Endothelial cell of umbilical vein (primary cell): ENCODE results near the gene AIF1. TPM values are rescaled to one million over a fixed set of nuclear protein-coding genes. Genes with fewer than 3 reads are reported as not detected.

Source experiments
- BruUV-seq: library from RNA; stranded (reverse); fragments of 400-500 nt; replicated peaks from 2 replicates; lab custom pipeline; 2021; lab: Mats Ljungman, UMichigan
- CTCF ChIA-PET: fragments of 300-600, 350-600 bp; sonication (Branson Sonifier 250); formaldehyde crosslinking; loops from one replicate; lab custom pipeline; 2021; ENCODE audit warnings: antibody characterized with exemption, inconsistent platforms; lab: Charles Lee
- POLR2A ChIA-PET: fragments of 300-600, 350-600 bp; sonication (Branson Sonifier 250); formaldehyde crosslinking; loops from one replicate; lab custom pipeline; 2021; ENCODE audit warnings: antibody characterized with exemption, inconsistent platforms; lab: Charles Lee
- DNase-seq: peaks from one replicate; pipeline ENCODE4 v3.0.0-alpha.2; 2011; ENCODE audit warnings: low read depth, low spot score
- FAIRE-seq: peaks from 2 replicates; lab custom pipeline; 2011; peaks lifted over from hg19 to GRCh38; lab: Jason Lieb, UNC
- H2AFZ ChIP-seq: 2 replicates; pipeline ENCODE4 v1.6.0; 2012; ENCODE audit warnings: low read depth, low read length, control low read depth, inconsistent platforms
- H3K27ac ChIP-seq: 2 replicates; pipeline ENCODE4 v1.5.1; 2011; ENCODE audit warnings: low read depth, mild to moderate bottlenecking, control low read depth, low read length, moderate library complexity; ENCODE audit not compliant: insufficient read depth
- H3K27me3 ChIP-seq, 2 experiments: 2 replicates each; pipeline versions ENCODE4 v1.6.0 to v1.6.1; 2011; ENCODE audit warnings: low read length in 2 of 2, mixed read lengths in 1 of 2; ENCODE audit not compliant: control insufficient read depth in 2 of 2, insufficient read depth in 2 of 2
- H3K36me3 ChIP-seq, 2 experiments: 2 replicates in 1 of 2; 3 replicates in 1 of 2; pipeline ENCODE4 v1.5.1; 2011; ENCODE audit warnings: low read length in 2 of 2, mild to moderate bottlenecking in 1 of 2, moderate library complexity in 1 of 2; ENCODE audit not compliant: control insufficient read depth in 2 of 2, insufficient read depth in 2 of 2; ENCODE audit errors: extremely low read depth in 1 of 2
- H3K4me1 ChIP-seq: 3 replicates; pipeline ENCODE4 v1.5.1; 2011; ENCODE audit warnings: mild to moderate bottlenecking, low read length; ENCODE audit not compliant: control insufficient read depth, insufficient read depth; ENCODE audit errors: extremely low read depth
- H3K4me2 ChIP-seq: 2 replicates; pipeline ENCODE4 v1.6.1; 2011; ENCODE audit warnings: low read length, control low read depth, mixed read lengths; ENCODE audit not compliant: insufficient read depth
- H3K4me3 ChIP-seq, 3 experiments: fragments of 200-600 bp in 1 of 3; sonication (generic), shearing (Covaris generic) in 1 of 3; replicated peaks in 1 of 3; 2 replicates each; pipeline ENCODE4 v1.5.1; 2011 to 2016; ENCODE audit warnings: control low read depth in 3 of 3, low read length in 3 of 3, mild to moderate bottlenecking in 2 of 3, inconsistent platforms in 1 of 3, low read depth in 1 of 3, moderate library complexity in 1 of 3; ENCODE audit not compliant: insufficient read depth in 1 of 3
- H3K79me2 ChIP-seq: 2 replicates; pipeline ENCODE4 v1.6.0; 2012; ENCODE audit warnings: low read length, inconsistent platforms; ENCODE audit not compliant: control insufficient read depth, insufficient read depth
- H3K9ac ChIP-seq: replicated peaks from 2 replicates; pipeline ENCODE3; 2011; ENCODE audit warnings: low read length, control low read depth; ENCODE audit not compliant: insufficient read depth; ENCODE audit errors: extremely low read depth
- H3K9me1 ChIP-seq: replicated peaks from 3 replicates; pipeline ENCODE4 v1.6.0; 2011; ENCODE audit warnings: mild to moderate bottlenecking, low read length; ENCODE audit not compliant: control insufficient read depth, insufficient read depth; ENCODE audit errors: extremely low read depth
- H3K9me3 ChIP-seq: replicated peaks from 2 replicates; pipeline ENCODE4 v1.5.1; 2012; ENCODE audit warnings: low read length, inconsistent platforms; ENCODE audit not compliant: control insufficient read depth, insufficient read depth
- H4K20me1 ChIP-seq: replicated peaks from 2 replicates; pipeline ENCODE3; 2011; ENCODE audit warnings: mild to moderate bottlenecking, low read length; ENCODE audit not compliant: control insufficient read depth, insufficient read depth; ENCODE audit errors: extremely low read depth
- EZH2 ChIP-seq: IDR thresholded peaks from 2 replicates; pipeline ENCODE4 v1.6.1; 2012; ENCODE audit warnings: borderline replicate concordance, low read depth, mild to moderate bottlenecking, moderate library complexity, low read length, inconsistent platforms; ENCODE audit not compliant: severe bottlenecking
- FOS ChIP-seq: IDR thresholded peaks from 2 replicates; pipeline ENCODE4 v1.6.1; 2011; ENCODE audit warnings: mild to moderate bottlenecking, low read length, moderate library complexity, borderline replicate concordance; ENCODE audit not compliant: insufficient read depth
- GATA2 ChIP-seq: IDR thresholded peaks from 2 replicates; pipeline ENCODE4 v1.7.0; 2011; ENCODE audit warnings: low read depth, mild to moderate bottlenecking, moderate library complexity, mixed read lengths, low read length; ENCODE audit not compliant: insufficient read length, insufficient read depth
- JUN ChIP-seq: IDR thresholded peaks from 2 replicates; pipeline ENCODE4 v1.6.1; 2011; ENCODE audit warnings: borderline replicate concordance, low read depth; ENCODE audit not compliant: insufficient read length, insufficient read depth
- MAX ChIP-seq: IDR thresholded peaks from 2 replicates; pipeline ENCODE4 v1.6.1; 2011; ENCODE audit not compliant: insufficient read depth, insufficient read length
- MYC ChIP-seq: IDR thresholded peaks from one replicate; pipeline ENCODE4 v1.6.1; 2011; ENCODE audit warnings: mild to moderate bottlenecking, low read depth, low read length
- POLR2A ChIP-seq: IDR thresholded peaks from 2 replicates; pipeline ENCODE4 v1.6.1; 2012; ENCODE audit warnings: low read depth, mild to moderate bottlenecking, control low read depth, low read length
- POLR2AphosphoS5 ChIP-seq: IDR thresholded peaks from 2 replicates; pipeline ENCODE4 v1.6.1; 2012; ENCODE audit warnings: low read depth, mild to moderate bottlenecking, control low read depth, low read length, moderate library complexity; ENCODE audit not compliant: insufficient read depth
- dilution Hi-C: fragments of 300-500 bp; cut with MboI; formaldehyde crosslinking; loops from one replicate; pipeline ENCODE4 v1.15.0; 2019; ENCODE audit warnings: low sequenced_read_pairs; ENCODE audit not compliant: extremely low pct_ligation_motif_present
- intact Hi-C: fragments of 100-400 bp; cut with micrococcal nuclease; formaldehyde crosslinking; loops from one replicate; pipeline ENCODE4 v1.10.0; 2022
- polyA plus RNA-seq, 4 experiments: library from polyadenylated mRNA; depleted of rRNA in 3 of 4; stranded (reverse) in 3 of 4; unstranded in 1 of 4; fragments of >200 nt; gene quantifications; 2 replicates each; pipeline versions ENCODE4 v1.2.1 to v1.2.3, GENCODE V29; 2011 to 2012; ENCODE audit warnings: missing spikeins in 1 of 4
- total RNA-seq: library from RNA; stranded (reverse); gene quantifications from 2 replicates; pipeline ENCODE4 v1.2.3, GENCODE V29; 2021
- TF ChIP-seq, protein P1 (sequence below), 2 donors: IDR thresholded peaks; 1 replicate in 1 of 2; 2 replicates in 1 of 2; pipeline ENCODE4 v1.5.1; 2011; ENCODE audit warnings: low read length in 2 of 2, mild to moderate bottlenecking in 2 of 2, moderate library complexity in 2 of 2, control low read depth in 1 of 2, inconsistent platforms in 1 of 2, low read depth in 1 of 2; ENCODE audit not compliant: insufficient read depth in 1 of 2; ENCODE audit errors: extremely low read depth in 1 of 2

AIF1 gene
- total and polyA plus RNA-seq, 2 donors (not counting 3 experiments of a cell fraction or from before 2014, with no cell fraction given), result not detected

GRCh38 chr6:31617010-31617409 lies 2.0 kb downstream of the AIF1 start:
- TF ChIP-seq POLR2AphosphoS5 (no peak), MAX (no peak), JUN (no peak), FOS (no peak), EZH2 (no peak), POLR2A (no peak), GATA2 (no peak), MYC (no peak)
- TF ChIP-seq, protein P1, sequence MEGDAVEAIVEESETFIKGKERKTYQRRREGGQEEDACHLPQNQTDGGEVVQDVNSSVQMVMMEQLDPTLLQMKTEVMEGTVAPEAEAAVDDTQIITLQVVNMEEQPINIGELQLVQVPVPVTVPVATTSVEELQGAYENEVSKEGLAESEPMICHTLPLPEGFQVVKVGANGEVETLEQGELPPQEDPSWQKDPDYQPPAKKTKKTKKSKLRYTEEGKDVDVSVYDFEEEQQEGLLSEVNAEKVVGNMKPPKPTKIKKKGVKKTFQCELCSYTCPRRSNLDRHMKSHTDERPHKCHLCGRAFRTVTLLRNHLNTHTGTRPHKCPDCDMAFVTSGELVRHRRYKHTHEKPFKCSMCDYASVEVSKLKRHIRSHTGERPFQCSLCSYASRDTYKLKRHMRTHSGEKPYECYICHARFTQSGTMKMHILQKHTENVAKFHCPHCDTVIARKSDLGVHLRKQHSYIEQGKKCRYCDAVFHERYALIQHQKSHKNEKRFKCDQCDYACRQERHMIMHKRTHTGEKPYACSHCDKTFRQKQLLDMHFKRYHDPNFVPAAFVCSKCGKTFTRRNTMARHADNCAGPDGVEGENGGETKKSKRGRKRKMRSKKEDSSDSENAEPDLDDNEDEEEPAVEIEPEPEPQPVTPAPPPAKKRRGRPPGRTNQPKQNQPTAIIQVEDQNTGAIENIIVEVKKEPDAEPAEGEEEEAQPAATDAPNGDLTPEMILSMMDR (IDR thresholded peaks at IDR 0.05; ENCODE audit: extremely low read depth in 1 of 2, insufficient read depth in 1 of 2, low read depth in 1 of 2, low read length in 2 of 2), result no peak
- ChIA-PET POLR2A (no interaction called here), CTCF (interaction anchor here (1.5 to 2.5 kb wide), 2 partner anchors 18 to 70 kb away, joined by 4 to 8 read pairs; partner anchors contain the start of gene NFKBIL1)
- no TSS peak for BruUV-seq
- H3K9me1 ChIP-seq, result no peaks in the 10 kb centered on the region
- H3K4me2 ChIP-seq, result no peak overlapping the region
- peaks cover 4% of the 10 kb centered on the region for H3K4me1 ChIP-seq
- H3K9me3 ChIP-seq, result no peaks in the 10 kb centered on the region
- no peak for FAIRE-seq
- H4K20me1 ChIP-seq, result no peaks in the 10 kb centered on the region
- no peak overlapping the region for H3K4me3 ChIP-seq
- dilution Hi-C loops, result no loop called here
- H3K27ac ChIP-seq, result no peak overlapping the region
- intact Hi-C loops, result no loop called here
- H2AFZ ChIP-seq, result no peak overlapping the region
- H3K79me2 ChIP-seq, result peaks cover 14% of the 10 kb centered on the region
- no peak overlapping the region for H3K9ac ChIP-seq
- no peak for DNase-seq
- H3K27me3 ChIP-seq, result peaks cover 0 to 3% of the 10 kb centered on the region in 2 experiments
- H3K36me3 ChIP-seq, result no peaks in the 10 kb centered on the region
